ENCODE data around the gene FAM234B.

- TF ChIP-seq CTCF (IDR thresholded peaks at IDR 0.05) (no peak), EZH2 (IDR thresholded peaks at IDR 0.05; ENCODE audit: borderline replicate concordance, insufficient read depth, low read depth, low read length, poor library complexity, severe bottlenecking) (no peak)
Measured at GRCh38 chr12:13099844-13100604, 55.8 kb downstream of the FAM234B start.
